Endothelial cell of umbilical vein (primary cell): Measurements from ENCODE around the gene ATIC. TPM values are rescaled to one million over a fixed set of nuclear protein-coding genes. Genes with fewer than 3 reads are reported as not detected.

ENCODE experiments used
- BruUV-seq: library from RNA; stranded (reverse); fragments of 400-500 nt; replicated peaks from 2 replicates; lab custom pipeline; 2021; lab: Mats Ljungman, UMichigan
- CTCF ChIA-PET: fragments of 300-600, 350-600 bp; sonication (Branson Sonifier 250); formaldehyde crosslinking; loops from one replicate; lab custom pipeline; 2021; ENCODE audit warnings: antibody characterized with exemption, inconsistent platforms; lab: Charles Lee
- POLR2A ChIA-PET: fragments of 300-600, 350-600 bp; sonication (Branson Sonifier 250); formaldehyde crosslinking; loops from one replicate; lab custom pipeline; 2021; ENCODE audit warnings: antibody characterized with exemption, inconsistent platforms; lab: Charles Lee
- DNase-seq: peaks from one replicate; pipeline ENCODE4 v3.0.0-alpha.2; 2011; ENCODE audit warnings: low read depth, low spot score
- FAIRE-seq: peaks from 2 replicates; lab custom pipeline; 2011; peaks lifted over from hg19 to GRCh38; lab: Jason Lieb, UNC
- H2AFZ ChIP-seq: 2 replicates; pipeline ENCODE4 v1.6.0; 2012; ENCODE audit warnings: low read depth, low read length, control low read depth, inconsistent platforms
- H3K27ac ChIP-seq: 2 replicates; pipeline ENCODE4 v1.5.1; 2011; ENCODE audit warnings: low read depth, mild to moderate bottlenecking, control low read depth, low read length, moderate library complexity; ENCODE audit not compliant: insufficient read depth
- H3K27me3 ChIP-seq, 2 experiments: 2 replicates each; pipeline versions ENCODE4 v1.6.0 to v1.6.1; 2011; ENCODE audit warnings: low read length in 2 of 2, mixed read lengths in 1 of 2; ENCODE audit not compliant: control insufficient read depth in 2 of 2, insufficient read depth in 2 of 2
- H3K36me3 ChIP-seq, 2 experiments: 2 replicates in 1 of 2; 3 replicates in 1 of 2; pipeline ENCODE4 v1.5.1; 2011; ENCODE audit warnings: low read length in 2 of 2, mild to moderate bottlenecking in 1 of 2, moderate library complexity in 1 of 2; ENCODE audit not compliant: control insufficient read depth in 2 of 2, insufficient read depth in 2 of 2; ENCODE audit errors: extremely low read depth in 1 of 2
- H3K4me1 ChIP-seq: 3 replicates; pipeline ENCODE4 v1.5.1; 2011; ENCODE audit warnings: mild to moderate bottlenecking, low read length; ENCODE audit not compliant: control insufficient read depth, insufficient read depth; ENCODE audit errors: extremely low read depth
- H3K4me2 ChIP-seq: 2 replicates; pipeline ENCODE4 v1.6.1; 2011; ENCODE audit warnings: low read length, control low read depth, mixed read lengths; ENCODE audit not compliant: insufficient read depth
- H3K4me3 ChIP-seq, 3 experiments: fragments of 200-600 bp in 1 of 3; sonication (generic), shearing (Covaris generic) in 1 of 3; replicated peaks in 1 of 3; 2 replicates each; pipeline ENCODE4 v1.5.1; 2011 to 2016; ENCODE audit warnings: control low read depth in 3 of 3, low read length in 3 of 3, mild to moderate bottlenecking in 2 of 3, inconsistent platforms in 1 of 3, low read depth in 1 of 3, moderate library complexity in 1 of 3; ENCODE audit not compliant: insufficient read depth in 1 of 3
- H3K79me2 ChIP-seq: 2 replicates; pipeline ENCODE4 v1.6.0; 2012; ENCODE audit warnings: low read length, inconsistent platforms; ENCODE audit not compliant: control insufficient read depth, insufficient read depth
- H3K9ac ChIP-seq: replicated peaks from 2 replicates; pipeline ENCODE3; 2011; ENCODE audit warnings: low read length, control low read depth; ENCODE audit not compliant: insufficient read depth; ENCODE audit errors: extremely low read depth
- H3K9me1 ChIP-seq: replicated peaks from 3 replicates; pipeline ENCODE4 v1.6.0; 2011; ENCODE audit warnings: mild to moderate bottlenecking, low read length; ENCODE audit not compliant: control insufficient read depth, insufficient read depth; ENCODE audit errors: extremely low read depth
- H3K9me3 ChIP-seq: replicated peaks from 2 replicates; pipeline ENCODE4 v1.5.1; 2012; ENCODE audit warnings: low read length, inconsistent platforms; ENCODE audit not compliant: control insufficient read depth, insufficient read depth
- H4K20me1 ChIP-seq: replicated peaks from 2 replicates; pipeline ENCODE3; 2011; ENCODE audit warnings: mild to moderate bottlenecking, low read length; ENCODE audit not compliant: control insufficient read depth, insufficient read depth; ENCODE audit errors: extremely low read depth
- EZH2 ChIP-seq: IDR thresholded peaks from 2 replicates; pipeline ENCODE4 v1.6.1; 2012; ENCODE audit warnings: borderline replicate concordance, low read depth, mild to moderate bottlenecking, moderate library complexity, low read length, inconsistent platforms; ENCODE audit not compliant: severe bottlenecking
- FOS ChIP-seq: IDR thresholded peaks from 2 replicates; pipeline ENCODE4 v1.6.1; 2011; ENCODE audit warnings: mild to moderate bottlenecking, low read length, moderate library complexity, borderline replicate concordance; ENCODE audit not compliant: insufficient read depth
- GATA2 ChIP-seq: IDR thresholded peaks from 2 replicates; pipeline ENCODE4 v1.7.0; 2011; ENCODE audit warnings: low read depth, mild to moderate bottlenecking, moderate library complexity, mixed read lengths, low read length; ENCODE audit not compliant: insufficient read length, insufficient read depth
- MYC ChIP-seq: IDR thresholded peaks from one replicate; pipeline ENCODE4 v1.6.1; 2011; ENCODE audit warnings: mild to moderate bottlenecking, low read depth, low read length
- POLR2A ChIP-seq: IDR thresholded peaks from 2 replicates; pipeline ENCODE4 v1.6.1; 2012; ENCODE audit warnings: low read depth, mild to moderate bottlenecking, control low read depth, low read length
- POLR2AphosphoS5 ChIP-seq: IDR thresholded peaks from 2 replicates; pipeline ENCODE4 v1.6.1; 2012; ENCODE audit warnings: low read depth, mild to moderate bottlenecking, control low read depth, low read length, moderate library complexity; ENCODE audit not compliant: insufficient read depth
- dilution Hi-C: fragments of 300-500 bp; cut with MboI; formaldehyde crosslinking; loops from one replicate; pipeline ENCODE4 v1.15.0; 2019; ENCODE audit warnings: low sequenced_read_pairs; ENCODE audit not compliant: extremely low pct_ligation_motif_present
- intact Hi-C: fragments of 100-400 bp; cut with micrococcal nuclease; formaldehyde crosslinking; loops from one replicate; pipeline ENCODE4 v1.10.0; 2022
- polyA plus RNA-seq, 4 experiments: library from polyadenylated mRNA; depleted of rRNA in 3 of 4; stranded (reverse) in 3 of 4; unstranded in 1 of 4; fragments of >200 nt; gene quantifications; 2 replicates each; pipeline versions ENCODE4 v1.2.1 to v1.2.3, GENCODE V29; 2011 to 2012; ENCODE audit warnings: missing spikeins in 1 of 4
- total RNA-seq: library from RNA; stranded (reverse); gene quantifications from 2 replicates; pipeline ENCODE4 v1.2.3, GENCODE V29; 2021
- TF ChIP-seq, protein P1 (sequence below): IDR thresholded peaks from 2 replicates; pipeline ENCODE4 v1.6.1; 2011; ENCODE audit not compliant: insufficient read depth, insufficient read length
- TF ChIP-seq, protein P2 (sequence below), 2 donors: IDR thresholded peaks; 1 replicate in 1 of 2; 2 replicates in 1 of 2; pipeline ENCODE4 v1.5.1; 2011; ENCODE audit warnings: low read length in 2 of 2, mild to moderate bottlenecking in 2 of 2, moderate library complexity in 2 of 2, control low read depth in 1 of 2, inconsistent platforms in 1 of 2, low read depth in 1 of 2; ENCODE audit not compliant: insufficient read depth in 1 of 2; ENCODE audit errors: extremely low read depth in 1 of 2

Gene ATIC
- total and polyA plus RNA-seq, 2 donors (not counting 3 experiments of a cell fraction or from before 2014, with no cell fraction given): 29.5 to 80.2 TPM

DNA sequence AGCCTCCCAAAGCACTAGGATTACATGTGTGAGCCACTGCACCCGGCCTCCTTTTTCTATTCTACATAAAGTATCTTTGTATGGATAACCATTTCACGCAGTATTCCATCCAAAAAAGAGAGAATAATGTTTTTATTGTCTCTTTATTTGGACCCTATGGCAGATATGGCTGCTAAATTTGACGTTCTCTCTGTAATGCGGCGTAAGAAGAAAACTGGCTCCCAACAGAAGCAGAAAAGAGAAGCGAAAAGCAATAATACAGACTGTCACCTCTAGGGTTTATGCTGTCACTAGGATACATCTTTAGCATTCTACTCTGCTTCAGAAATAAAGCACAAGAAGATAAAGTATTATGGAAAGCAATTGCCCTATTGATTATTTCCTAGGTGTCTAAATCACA lies 68.1 kb downstream of the ATIC start:
- Histone ChIP-seq H3K9me3 (no peaks in the 10 kb centered on the region), H3K27me3 (no peaks in the 10 kb centered on the region), H3K36me3 (peaks cover 47 to 83% of the 10 kb centered on the region in 2 experiments), H2AFZ (no peak overlapping the region), H3K4me2 (no peak overlapping the region), H3K9ac (no peak overlapping the region), H3K27ac (no peak overlapping the region), H3K9me1 (no peaks in the 10 kb centered on the region), H3K4me1 (no peaks in the 10 kb centered on the region), H3K79me2 (peaks cover 2% of the 10 kb centered on the region), H4K20me1 (no peaks in the 10 kb centered on the region), H3K4me3 (no peak overlapping the region)
- intact Hi-C loops (no loop called here), dilution Hi-C loops (no loop called here)
- no TSS peak for BruUV-seq
- CTCF ChIA-PET: interaction anchor here (0.8 kb wide), 1 partner anchor 16 kb away, joined by 3 read pairs; no protein-coding TSS in a partner anchor
- DNase-seq (no peak), FAIRE-seq (no peak)
- TF ChIP-seq EZH2 (no peak), MYC (no peak), FOS (no peak), GATA2 (no peak)
- TF ChIP-seq, protein P1, sequence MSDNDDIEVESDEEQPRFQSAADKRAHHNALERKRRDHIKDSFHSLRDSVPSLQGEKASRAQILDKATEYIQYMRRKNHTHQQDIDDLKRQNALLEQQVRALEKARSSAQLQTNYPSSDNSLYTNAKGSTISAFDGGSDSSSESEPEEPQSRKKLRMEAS: no peak
- POLR2A ChIA-PET: no interaction called here

DNA sequence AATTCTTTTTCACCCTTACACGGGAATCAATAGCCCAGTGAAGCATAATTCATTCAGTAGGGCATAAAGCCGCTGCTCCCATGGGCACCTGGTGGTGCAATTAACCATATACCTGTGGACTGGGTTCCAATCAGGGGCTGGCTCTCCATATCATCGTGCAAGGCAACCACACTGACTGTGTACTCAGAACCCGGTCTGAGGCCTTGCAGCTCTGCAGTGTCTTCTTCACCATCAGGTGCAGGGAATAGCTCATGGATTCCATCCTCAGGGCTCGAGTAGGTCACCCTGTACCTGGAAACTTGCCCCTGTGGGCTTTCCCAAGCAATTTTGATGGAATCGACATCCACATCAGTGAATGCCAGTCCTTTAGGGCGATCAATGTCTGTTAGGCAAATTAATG lies 68.8 kb downstream of the ATIC start:
- no peak overlapping the region for H3K4me3 ChIP-seq
- no peaks in the 10 kb centered on the region for H3K4me1 ChIP-seq
- POLR2A ChIA-PET: no interaction called here
- H3K9me3 ChIP-seq: no peaks in the 10 kb centered on the region
- H3K27ac ChIP-seq: no peak overlapping the region
- peaks cover 2% of the 10 kb centered on the region for H3K79me2 ChIP-seq
- dilution Hi-C loops (no loop called here), intact Hi-C loops (no loop called here)
- H3K27me3 ChIP-seq: no peaks in the 10 kb centered on the region
- H4K20me1 ChIP-seq: no peaks in the 10 kb centered on the region
- H2AFZ ChIP-seq: no peak overlapping the region
- TF ChIP-seq POLR2AphosphoS5: no peak
- no peak for TF ChIP-seq GATA2
- no peak for TF ChIP-seq POLR2A
- TF ChIP-seq, protein P1: no peak
- TF ChIP-seq, protein P2, sequence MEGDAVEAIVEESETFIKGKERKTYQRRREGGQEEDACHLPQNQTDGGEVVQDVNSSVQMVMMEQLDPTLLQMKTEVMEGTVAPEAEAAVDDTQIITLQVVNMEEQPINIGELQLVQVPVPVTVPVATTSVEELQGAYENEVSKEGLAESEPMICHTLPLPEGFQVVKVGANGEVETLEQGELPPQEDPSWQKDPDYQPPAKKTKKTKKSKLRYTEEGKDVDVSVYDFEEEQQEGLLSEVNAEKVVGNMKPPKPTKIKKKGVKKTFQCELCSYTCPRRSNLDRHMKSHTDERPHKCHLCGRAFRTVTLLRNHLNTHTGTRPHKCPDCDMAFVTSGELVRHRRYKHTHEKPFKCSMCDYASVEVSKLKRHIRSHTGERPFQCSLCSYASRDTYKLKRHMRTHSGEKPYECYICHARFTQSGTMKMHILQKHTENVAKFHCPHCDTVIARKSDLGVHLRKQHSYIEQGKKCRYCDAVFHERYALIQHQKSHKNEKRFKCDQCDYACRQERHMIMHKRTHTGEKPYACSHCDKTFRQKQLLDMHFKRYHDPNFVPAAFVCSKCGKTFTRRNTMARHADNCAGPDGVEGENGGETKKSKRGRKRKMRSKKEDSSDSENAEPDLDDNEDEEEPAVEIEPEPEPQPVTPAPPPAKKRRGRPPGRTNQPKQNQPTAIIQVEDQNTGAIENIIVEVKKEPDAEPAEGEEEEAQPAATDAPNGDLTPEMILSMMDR (IDR thresholded peaks at IDR 0.05; ENCODE audit: extremely low read depth in 1 of 2, insufficient read depth in 1 of 2, low read depth in 1 of 2, low read length in 2 of 2): no peak
- no peak for TF ChIP-seq EZH2
- TF ChIP-seq MYC: no peak
- no peak overlapping the region for H3K4me2 ChIP-seq
- CTCF ChIA-PET: interaction anchor here (0.8 kb wide), 1 partner anchor 15 kb away, joined by 3 read pairs; no protein-coding TSS in a partner anchor
- BruUV-seq: no TSS peak
- no peak overlapping the region for H3K9ac ChIP-seq
- H3K36me3 ChIP-seq: peaks cover 40 to 75% of the 10 kb centered on the region in 2 experiments
- no peaks in the 10 kb centered on the region for H3K9me1 ChIP-seq
- no peak for FAIRE-seq
- no peak for DNase-seq
